CD4-positive, alpha-beta T cell treated with Interleukin-17A for 4 hours (primary cell): ENCODE measurements around the gene ZNF692.
"Not testable (repeated sequence)": the region's sequence is repeated elsewhere in the genome, so short reads cannot be mapped to it uniquely, and the experiment has no call there.

Source experiments
- DNase-seq: peaks from one replicate; pipeline ENCODE4 v3.0.0-alpha.2; 2020; ENCODE audit warnings: mixed read lengths

Gene ZNF692

GRCh38 chr1:248847956-248848561 is 10.8 kb downstream of the ZNF692 start:
- no peak for DNase-seq

- DNase-seq: no peak
Measured at GRCh38 chr1:248847181-248847955, 11.5 kb downstream of the ZNF692 start.

GRCh38 chr1:248844526-248844925 is 14.4 kb downstream of the ZNF692 start:
- no peak for DNase-seq

GRCh38 chr1:248843687-248844086 is 15.2 kb downstream of the ZNF692 start:
- DNase-seq: no peak

GRCh38 chr1:248842781-248843331 is 16.0 kb downstream of the ZNF692 start:
- DNase-seq: no peak

GRCh38 chr1:248841702-248842395 is 17.0 kb downstream of the ZNF692 start:
- peak; percentile 44 for DNase-seq

GRCh38 chr1:248840946-248841345 is 17.9 kb downstream of the ZNF692 start:
- DNase-seq: no peak

GRCh38 chr1:248839168-248839555 is 19.7 kb downstream of the ZNF692 start:
- DNase-seq: no peak

GRCh38 chr1:248838357-248839167 is 20.3 kb downstream of the ZNF692 start:
- DNase-seq: peak; percentile 90

GRCh38 chr1:248837781-248838356 is 21.0 kb downstream of the ZNF692 start, which contains the start of gene ZNF672:
TSS of gene ZNF672 (plus strand) at chr1:248838224. CDS start at chr1:248847275, 9,051 bp downstream.
- peak; percentile 97 for DNase-seq

- no peak for DNase-seq
Measured at GRCh38 chr1:248837045-248837780, 21.7 kb downstream of the ZNF692 start.

- no peak for DNase-seq
Measured at GRCh38 chr1:248834343-248834940, 24.4 kb downstream of the ZNF692 start.

GRCh38 chr1:248831842-248832241 is 27.0 kb downstream of the ZNF692 start:
- no peak for DNase-seq

- DNase-seq: not testable (repeated sequence)
Measured at GRCh38 chr1:248830718-248831017, 28.2 kb downstream of the ZNF692 start.

- DNase-seq: no peak
Measured at GRCh38 chr1:248828845-248829244, 30.0 kb downstream of the ZNF692 start.

GRCh38 chr1:248825909-248826760 is 32.8 kb downstream of the ZNF692 start, which contains the start of gene SH3BP5L:
TSS of gene SH3BP5L (minus strand) at chr1:248825915. CDS start at chr1:248824935, 980 bp downstream.
- DNase-seq: peak; percentile 90

GRCh38 chr1:248825573-248825908 is 33.3 kb downstream of the ZNF692 start:
- DNase-seq: no peak

- DNase-seq: no peak
Measured at GRCh38 chr1:248825136-248825535, 33.7 kb downstream of the ZNF692 start.

- DNase-seq: no peak
Measured at GRCh38 chr1:248824701-248825100, 34.2 kb downstream of the ZNF692 start.

- DNase-seq: no peak
Measured at GRCh38 chr1:248824301-248824700, 34.6 kb downstream of the ZNF692 start.
